Esophagus muscularis mucosa (tissue), 3 donors: ENCODE data around the gene ATP13A2.

ENCODE experiments used
- CTCF ChIP-seq, 3 experiments: fragments of 200-600 bp in 2 of 3; fragments of 450-650 bp in 1 of 3; sonication (generic) in 2 of 3; IDR thresholded peaks; one replicate each; pipeline ENCODE4 v1.5.1; 2017 to 2019; ENCODE audit warnings: antibody characterized with exemption in 3 of 3, mild to moderate bottlenecking in 2 of 3, moderate library complexity in 1 of 3
- EP300 ChIP-seq: sonication (generic); formaldehyde crosslinking; IDR thresholded peaks from one replicate; pipeline ENCODE4 v1.6.1; 2017; ENCODE audit warnings: antibody characterized with exemption

- TF ChIP-seq CTCF (IDR thresholded peaks at IDR 0.05) (no peak), EP300 (no peak)
These were observed 3.2 kb upstream of the ATP13A2 start for GRCh38 chr1:17014671-17015567.
